Left lung (tissue), 10 donors: ENCODE measurements around the gene PREP. TPM values are rescaled to one million over a fixed set of nuclear protein-coding genes. Genes with fewer than 3 reads are reported as not detected.

Experiments
- ATAC-seq: fragments of 200-7000 bp; cut with Tn5 transposase; one replicate; pipeline ENCODE4 v1.9.1; 2020; ENCODE audit warnings: moderate library complexity
- DNase-seq, 4 donors: peaks; one replicate each; pipeline ENCODE4 v3.0.0-alpha.2; 2013 to 2020
- H3K27ac ChIP-seq, 2 donors: fragments of 200-600 bp; sonication (generic) in 1 of 2; one replicate each; pipeline versions ENCODE4 v1.5.0 to v1.8.0; 2020 to 2021
- H3K27me3 ChIP-seq, 2 donors: fragments of 200-600 bp; sonication (generic) in 1 of 2; one replicate each; pipeline versions ENCODE4 v1.5.0 to v1.8.0; 2020 to 2021
- H3K36me3 ChIP-seq, 2 donors: fragments of 200-600 bp; sonication (generic) in 1 of 2; one replicate each; pipeline versions ENCODE4 v1.5.0 to v1.8.0; 2020 to 2021
- H3K4me1 ChIP-seq, 2 donors: fragments of 200-600 bp; one replicate each; pipeline ENCODE4 v1.8.0; 2021
- H3K4me3 ChIP-seq, 2 donors: fragments of 200-600 bp; sonication (generic) in 1 of 2; one replicate each; pipeline versions ENCODE4 v1.5.0 to v1.8.0; 2020 to 2021; ENCODE audit warnings: mild to moderate bottlenecking in 1 of 2
- H3K9me3 ChIP-seq, 2 donors: fragments of 200-600 bp; sonication (generic) in 1 of 2; one replicate each; pipeline versions ENCODE4 v1.5.0 to v1.8.0; 2020 to 2021
- CTCF ChIP-seq, 2 donors: fragments of 200-600 bp; sonication (generic) in 1 of 2; IDR thresholded peaks; one replicate each; pipeline versions ENCODE4 v1.5.0 to v1.8.0; 2021; ENCODE audit warnings: antibody characterized with exemption in 2 of 2
- intact Hi-C, 2 donors: fragments of 100-400 bp; cut with DNase I; formaldehyde crosslinking; loops; one replicate each; pipeline versions ENCODE4 v1.11.2 to v1.14.2; 2022
- polyA plus RNA-seq, 6 donors: library from polyadenylated mRNA; unstranded; fragments of 120-200 nt; gene quantifications; one replicate each; pipeline ENCODE4 v1.2.1, GENCODE V29; 2013; ENCODE audit not compliant: insufficient read length in 6 of 6
- total RNA-seq, 2 donors: library from RNA; stranded (reverse); fragmentation: NEBNext Ultra II Directional; extraction: Animal tissue kit (Norgen Biotek cat#: 25700); gene quantifications; one replicate each; pipeline ENCODE4 v1.2.1, GENCODE V29; 2021
- donor health status: DM: no; HTN: yes; CAD: no.
- donor health status: DM: no; HTN: no; CAD: no.

Gene PREP
- total and polyA plus RNA-seq, 8 donors, result 34.9 to 42.7 (median 36.8) TPM

DNA sequence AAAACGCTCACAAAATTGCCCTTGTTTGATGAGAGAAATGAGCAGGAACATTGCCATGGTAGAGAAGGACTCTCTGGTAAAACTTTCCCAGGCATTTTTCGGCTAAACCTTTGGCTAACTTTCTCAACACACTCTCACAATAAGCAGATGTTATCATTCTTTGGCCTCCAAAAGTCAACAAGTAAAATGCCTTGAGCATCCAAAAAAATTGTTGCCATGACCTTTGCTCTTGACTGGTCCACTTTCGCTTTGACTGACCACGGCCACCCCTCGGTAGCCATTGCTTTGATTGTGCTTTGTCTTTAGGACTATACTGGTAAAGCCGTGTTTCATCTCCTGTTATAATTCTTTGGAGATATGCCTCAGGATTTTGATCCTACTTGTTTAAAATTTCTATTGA is 41.1 kb upstream of the PREP start:
- ATAC-seq, result no peak

DNA sequence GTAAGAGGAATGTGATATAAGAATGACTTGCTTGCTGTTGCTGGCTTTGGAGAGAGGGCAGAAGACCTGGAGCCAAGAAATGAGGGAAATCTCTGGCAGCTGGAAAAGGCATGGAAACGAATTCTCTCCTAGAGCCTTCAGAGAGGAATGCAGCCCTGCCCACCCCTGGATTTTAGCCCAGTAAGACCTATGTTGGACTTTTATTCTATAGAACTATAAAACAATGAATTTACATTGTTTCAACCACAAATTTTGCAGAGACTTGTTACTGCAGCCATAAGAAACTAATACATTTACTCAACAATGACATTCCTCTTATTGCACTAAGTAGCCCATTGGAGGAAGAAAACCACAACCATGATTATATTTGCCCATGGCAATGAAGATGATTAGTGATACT is 39.5 kb upstream of the PREP start:
- H3K4me3 ChIP-seq, result no peak overlapping the region
- intact Hi-C loops, result no loop called here

More for the DNA sequence above, 41.1 kb upstream of the PREP start:
- no peak for TF ChIP-seq CTCF (IDR thresholded peaks at IDR 0.05)
- Histone ChIP-seq H3K9me3 (no peaks in the 10 kb centered on the region), H3K27me3 (no peaks in the 10 kb centered on the region), H3K4me3 (no peak overlapping the region), H3K27ac (no peak overlapping the region), H3K4me1 (no peaks in the 10 kb centered on the region), H3K36me3 (no peaks in the 10 kb centered on the region)
- DNase-seq, result no peak
- intact Hi-C loops, result no loop called here

GRCh38 chr6:105437236-105437635 is 34.4 kb upstream of the PREP start:
- no peak overlapping the region for H3K27ac ChIP-seq
- H3K4me1 ChIP-seq, result no peaks in the 10 kb centered on the region
- no peak for ATAC-seq
- intact Hi-C loops, result no loop called here
- TF ChIP-seq CTCF (IDR thresholded peaks at IDR 0.05), result no peak
- no peaks in the 10 kb centered on the region for H3K9me3 ChIP-seq
- DNase-seq, result no peak
- H3K4me3 ChIP-seq, result no peak overlapping the region
- H3K36me3 ChIP-seq, result no peaks in the 10 kb centered on the region
- H3K27me3 ChIP-seq, result no peaks in the 10 kb centered on the region

More for the DNA sequence above, 39.5 kb upstream of the PREP start:
- no peak for ATAC-seq
- H3K9me3 ChIP-seq, result no peaks in the 10 kb centered on the region
- H3K27ac ChIP-seq, result no peak overlapping the region
- H3K4me1 ChIP-seq, result no peaks in the 10 kb centered on the region
- H3K27me3 ChIP-seq, result no peaks in the 10 kb centered on the region
- H3K36me3 ChIP-seq, result no peaks in the 10 kb centered on the region
- DNase-seq, result no peak
- TF ChIP-seq CTCF (IDR thresholded peaks at IDR 0.05), result no peak

GRCh38 chr6:105433723-105434122 is 30.8 kb upstream of the PREP start:
- DNase-seq (no peak), ATAC-seq (no peak)
- no peaks in the 10 kb centered on the region for H3K4me1 ChIP-seq
- no peaks in the 10 kb centered on the region for H3K36me3 ChIP-seq
- intact Hi-C loops, result no loop called here
- no peaks in the 10 kb centered on the region for H3K27me3 ChIP-seq
- no peaks in the 10 kb centered on the region for H3K9me3 ChIP-seq
- no peak overlapping the region for H3K27ac ChIP-seq
- TF ChIP-seq CTCF (IDR thresholded peaks at IDR 0.05), result no peak
- no peak overlapping the region for H3K4me3 ChIP-seq

DNA sequence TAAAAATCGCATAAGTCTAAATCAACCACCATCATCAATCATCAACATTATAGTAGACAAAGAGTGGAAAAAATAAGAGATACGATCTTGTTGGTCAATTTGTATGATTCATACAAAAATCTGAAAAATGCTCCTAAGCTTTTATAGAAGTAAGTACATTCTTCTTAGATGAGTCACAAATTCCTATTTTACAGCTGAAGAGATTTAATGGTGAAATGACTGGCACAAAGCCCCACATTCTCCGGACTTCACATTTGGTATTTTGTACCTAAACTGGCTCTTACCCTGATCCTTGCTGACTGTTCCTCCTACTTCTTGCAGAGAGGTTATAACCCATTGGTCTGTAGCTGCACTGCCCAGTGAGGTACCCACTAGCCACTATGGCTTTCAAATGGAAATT is 29.9 kb upstream of the PREP start:
- no peak overlapping the region for H3K4me3 ChIP-seq
- intact Hi-C loops, result no loop called here
- ATAC-seq, result no peak
- no peak for TF ChIP-seq CTCF (IDR thresholded peaks at IDR 0.05)
- no peaks in the 10 kb centered on the region for H3K9me3 ChIP-seq
- H3K27ac ChIP-seq, result no peak overlapping the region
- H3K4me1 ChIP-seq, result no peaks in the 10 kb centered on the region
- H3K27me3 ChIP-seq, result no peaks in the 10 kb centered on the region
- no peak for DNase-seq
- H3K36me3 ChIP-seq, result no peaks in the 10 kb centered on the region
